Type B pancreatic cell (in vitro differentiated cells): ENCODE results near the gene TMEM271. TPM values are rescaled to one million over a fixed set of nuclear protein-coding genes. Genes with fewer than 3 reads are reported as not detected.

Source experiments
- DNase-seq: peaks from one replicate; pipeline ENCODE4 v3.0.0; 2021; ENCODE audit warnings: mixed read lengths; ENCODE audit not compliant: unreplicated experiment; ENCODE audit errors: extremely low spot score
- H3K27ac Mint-ChIP-seq: 2 replicates; pipeline ENCODE4 v1.8.0; 2021; ENCODE audit warnings: mild to moderate bottlenecking, mixed read lengths
- H3K27me3 Mint-ChIP-seq: 2 replicates; pipeline ENCODE4 v1.8.0; 2021; ENCODE audit warnings: mixed read lengths
- H3K36me3 Mint-ChIP-seq: 2 replicates; pipeline ENCODE4 v1.8.0; 2021; ENCODE audit warnings: mixed read lengths
- H3K4me1 Mint-ChIP-seq: one replicate; pipeline ENCODE4 v1.8.0; 2021; ENCODE audit warnings: mixed read lengths; ENCODE audit not compliant: unreplicated experiment
- H3K4me3 Mint-ChIP-seq: 2 replicates; pipeline ENCODE4 v1.8.0; 2021; ENCODE audit warnings: mild to moderate bottlenecking, mixed read lengths
- H3K9me3 Mint-ChIP-seq: 2 replicates; pipeline ENCODE4 v1.8.0; 2021; ENCODE audit warnings: mixed read lengths
- CTCF ChIP-seq: fragments of 200-600 bp; sonication (generic); conservative IDR thresholded peaks from 2 replicates; pipeline ENCODE4 v1.5.0; 2021; ENCODE audit warnings: antibody characterized with exemption, mild to moderate bottlenecking
- total RNA-seq: library from RNA; stranded (reverse); gene quantifications from 2 replicates; pipeline ENCODE4 v1.2.1, GENCODE V29; 2021; ENCODE audit warnings: low replicate concordance

TMEM271 gene
- total RNA-seq, 1 donor from 2014 or later, result 0.36 TPM

GRCh38 chr4:617644-618641 lies 41.8 kb upstream of the TMEM271 start:
- H3K27me3 Mint-ChIP-seq, result peaks cover 38% of the 10 kb centered on the region
- TF ChIP-seq CTCF, result no peak
- H3K9me3 Mint-ChIP-seq, result no peaks in the 10 kb centered on the region
- H3K4me1 Mint-ChIP-seq, result no peaks in the 10 kb centered on the region
- no peaks in the 10 kb centered on the region for H3K36me3 Mint-ChIP-seq
- no peak overlapping the region for H3K4me3 Mint-ChIP-seq
- H3K27ac Mint-ChIP-seq, result peak overlapping the region; percentile 73
- DNase-seq, result no peak

GRCh38 chr4:616911-617643 lies 41.0 kb upstream of the TMEM271 start:
- Mint-ChIP-seq H3K4me3 (no peak overlapping the region), H3K36me3 (no peaks in the 10 kb centered on the region), H3K9me3 (no peaks in the 10 kb centered on the region), H3K4me1 (no peaks in the 10 kb centered on the region), H3K27me3 (peaks cover 36% of the 10 kb centered on the region), H3K27ac (peak overlapping the region; percentile 73)
- peak; percentile 64 for DNase-seq
- no peak for TF ChIP-seq CTCF

GRCh38 chr4:616091-616490 lies 40.0 kb upstream of the TMEM271 start:
- Mint-ChIP-seq H3K27ac (no peak overlapping the region), H3K9me3 (no peaks in the 10 kb centered on the region), H3K27me3 (peaks cover 35% of the 10 kb centered on the region), H3K4me1 (no peaks in the 10 kb centered on the region), H3K4me3 (no peak overlapping the region), H3K36me3 (no peaks in the 10 kb centered on the region)
- no peak for TF ChIP-seq CTCF
- no peak for DNase-seq

GRCh38 chr4:613126-613525 lies 37.0 kb upstream of the TMEM271 start:
- Mint-ChIP-seq H3K4me1 (no peaks in the 10 kb centered on the region), H3K36me3 (no peaks in the 10 kb centered on the region), H3K9me3 (no peaks in the 10 kb centered on the region), H3K4me3 (no peak overlapping the region), H3K27ac (no peak overlapping the region), H3K27me3 (peaks cover 51% of the 10 kb centered on the region)
- no peak for TF ChIP-seq CTCF
- no peak for DNase-seq

- no peaks in the 10 kb centered on the region for H3K9me3 Mint-ChIP-seq
- DNase-seq, result no peak
- H3K4me1 Mint-ChIP-seq, result no peaks in the 10 kb centered on the region
- no peak for TF ChIP-seq CTCF
- no peak overlapping the region for H3K27ac Mint-ChIP-seq
- H3K4me3 Mint-ChIP-seq, result no peak overlapping the region
- no peaks in the 10 kb centered on the region for H3K36me3 Mint-ChIP-seq
- peaks cover 48% of the 10 kb centered on the region for H3K27me3 Mint-ChIP-seq
These were observed 36.6 kb upstream of the TMEM271 start for GRCh38 chr4:612749-613125.
